ENCODE data around the gene SLC22A6. TPM values are rescaled to one million over a fixed set of nuclear protein-coding genes. Genes with fewer than 3 reads are reported as not detected.

The SLC22A6 gene
- total RNA-seq, 1 donor from 2014 or later = not detected

- no peak overlapping the region for H3K27ac ChIP-seq
These were observed 19.2 kb downstream of the SLC22A6 start for GRCh38 chr11:62965574-62965973.

GRCh38 chr11:62962391-62962790 is 22.4 kb downstream of the SLC22A6 start:
- Histone ChIP-seq H3K9me3 (no peaks in the 10 kb centered on the region), H3K27me3 (no peaks in the 10 kb centered on the region), H3K36me3 (no peaks in the 10 kb centered on the region), H3K4me1 (peaks cover 13% of the 10 kb centered on the region), H3K4me3 (no peak overlapping the region), H3K27ac (no peak overlapping the region)
- no peak for TF ChIP-seq CTCF (IDR thresholded peaks at IDR 0.05)
- ATAC-seq (no peak), DNase-seq (no peak)
- intact Hi-C loops (cut with DNase I) = no loop called here

More at GRCh38 chr11:62965574-62965973, 19.2 kb downstream of the SLC22A6 start:
- no peaks in the 10 kb centered on the region for H3K9me3 ChIP-seq
- H3K4me1 ChIP-seq = no peaks in the 10 kb centered on the region
- no peak overlapping the region for H3K4me3 ChIP-seq
- DNase-seq (no peak), ATAC-seq (no peak)
- no peak for TF ChIP-seq CTCF (IDR thresholded peaks at IDR 0.05)
- H3K36me3 ChIP-seq = no peaks in the 10 kb centered on the region
- intact Hi-C loops (cut with DNase I) = no loop called here
- H3K27me3 ChIP-seq = peaks cover 6% of the 10 kb centered on the region

- no peak for ATAC-seq
These were observed 23.7 kb downstream of the SLC22A6 start for GRCh38 chr11:62961017-62961570.

GRCh38 chr11:62959422-62959980 is 25.3 kb downstream of the SLC22A6 start:
- DNase-seq (no peak), ATAC-seq (no peak)
- intact Hi-C loops (cut with DNase I) = no loop called here
- Histone ChIP-seq H3K4me1 (peaks cover 13% of the 10 kb centered on the region), H3K9me3 (no peaks in the 10 kb centered on the region), H3K36me3 (no peaks in the 10 kb centered on the region), H3K27me3 (no peaks in the 10 kb centered on the region), H3K4me3 (no peak overlapping the region), H3K27ac (no peak overlapping the region)
- TF ChIP-seq CTCF (IDR thresholded peaks at IDR 0.05) = no peak

More at GRCh38 chr11:62961017-62961570, 23.7 kb downstream of the SLC22A6 start:
- intact Hi-C loops (cut with DNase I) = no loop called here
- no peak for DNase-seq
- no peaks in the 10 kb centered on the region for H3K9me3 ChIP-seq
- no peak for TF ChIP-seq CTCF (IDR thresholded peaks at IDR 0.05)
- no peaks in the 10 kb centered on the region for H3K27me3 ChIP-seq
- H3K4me1 ChIP-seq = peaks cover 13% of the 10 kb centered on the region
- no peak overlapping the region for H3K27ac ChIP-seq
- H3K4me3 ChIP-seq = no peak overlapping the region
- H3K36me3 ChIP-seq = no peaks in the 10 kb centered on the region

- TF ChIP-seq CTCF (IDR thresholded peaks at IDR 0.05) = no peak
- Histone ChIP-seq H3K36me3 (no peaks in the 10 kb centered on the region), H3K4me1 (peaks cover 13% of the 10 kb centered on the region), H3K4me3 (no peak overlapping the region), H3K9me3 (no peaks in the 10 kb centered on the region), H3K27ac (peak overlapping the region; percentile 13), H3K27me3 (no peaks in the 10 kb centered on the region)
- no peak for ATAC-seq
- intact Hi-C loops (cut with DNase I) = no loop called here
- no peak for DNase-seq
These were observed 26.0 kb downstream of the SLC22A6 start for GRCh38 chr11:62958547-62959421.

Data from upper lobe of right lung (tissue), 1 donor.